Parathyroid adenoma (tissue), 2 donors: ENCODE results near the gene THRA.

Experiments used
- H2AFZ ChIP-seq: fragments of 300-600 bp; sonication (generic); one replicate; pipeline ENCODE4 v1.7.0; 2017; ENCODE audit warnings: antibody characterized with exemption, mild to moderate bottlenecking
- H3K27ac ChIP-seq: fragments of 300-600 bp; sonication (generic); one replicate; pipeline ENCODE4 v1.7.0; 2017
- H3K27me3 ChIP-seq: fragments of 300-600 bp; sonication (generic); one replicate; pipeline ENCODE4 v1.7.0; 2017; ENCODE audit warnings: low read length; ENCODE audit not compliant: control insufficient read depth, insufficient read depth
- H3K36me3 ChIP-seq: fragments of 300-600 bp; sonication (generic); one replicate; pipeline ENCODE4 v1.7.0; 2017; ENCODE audit warnings: low read length; ENCODE audit not compliant: control insufficient read depth, insufficient read depth
- H3K4me1 ChIP-seq: fragments of 300-600 bp; sonication (generic); one replicate; pipeline ENCODE4 v1.7.0; 2017; ENCODE audit warnings: control low read depth
- H3K4me2 ChIP-seq: fragments of 300-600 bp; sonication (generic); one replicate; pipeline ENCODE4 v1.7.0; 2017; ENCODE audit warnings: low read length
- H3K4me3 ChIP-seq: fragments of 300-600 bp; sonication (generic); one replicate; pipeline ENCODE4 v1.7.0; 2017; ENCODE audit warnings: low read depth, low read length
- H3K79me2 ChIP-seq: fragments of 300-600 bp; sonication (generic); one replicate; pipeline ENCODE4 v1.7.0; 2017; ENCODE audit warnings: control low read depth
- H3K9ac ChIP-seq: fragments of 300-600 bp; sonication (generic); one replicate; pipeline ENCODE4 v1.7.0; 2017; ENCODE audit warnings: mild to moderate bottlenecking
- H3K9me3 ChIP-seq: fragments of 300-600 bp; sonication (generic); one replicate; pipeline ENCODE4 v1.7.0; 2017; ENCODE audit warnings: low read length; ENCODE audit not compliant: control insufficient read depth
- CTCF ChIP-seq: fragments of 300-600 bp; sonication (generic); IDR thresholded peaks from one replicate; pipeline ENCODE4 v1.7.0; 2017; ENCODE audit warnings: antibody characterized with exemption, mild to moderate bottlenecking
- donor health status: primary hyperparathyroidism.

THRA gene

GRCh38 chr17:40113907-40114245, 51.1 kb downstream of the THRA start:
- Histone ChIP-seq H3K4me2 (peak overlapping the region; percentile 86), H3K27me3 (no peaks in the 10 kb centered on the region), H3K27ac (peak overlapping the region; percentile 77), H3K4me3 (peak overlapping the region; percentile 49), H3K36me3 (no peaks in the 10 kb centered on the region), H3K79me2 (no peaks in the 10 kb centered on the region), H3K9ac (no peak overlapping the region), H3K4me1 (peaks cover 44% of the 10 kb centered on the region), H2AFZ (peak overlapping the region; percentile 78), H3K9me3 (no peaks in the 10 kb centered on the region)
- no peak for TF ChIP-seq CTCF

DNA sequence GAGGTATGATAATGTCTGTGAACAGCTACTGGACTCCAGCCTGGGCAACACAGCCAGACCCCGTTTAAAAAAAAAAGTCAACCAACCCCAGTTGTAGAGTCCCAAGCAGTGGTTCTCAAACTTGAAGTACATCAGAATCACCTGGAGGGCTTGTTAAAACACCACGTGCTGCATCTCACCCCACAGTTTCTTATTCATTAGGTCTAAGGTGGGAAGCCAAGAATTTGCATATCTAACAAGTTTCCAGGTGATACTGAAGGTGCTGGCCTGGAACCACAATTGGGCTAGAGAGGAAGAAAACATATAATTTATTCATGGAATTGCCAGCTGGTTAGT, 52.3 kb downstream of the THRA start:
- Histone ChIP-seq H3K9ac (no peak overlapping the region), H3K27ac (peak overlapping the region; percentile 77)

GRCh38 chr17:40121181-40122135, 58.7 kb downstream of the THRA start, which contains the start of gene MSL1:
TSS of gene MSL1 (plus strand) at chr17:40121971. CDS start at chr17:40122613, 642 bp downstream.
- Histone ChIP-seq H3K9ac (peak within 1 kb of the TSS; percentile 96), H3K4me2 (peak within 1 kb of the TSS; percentile 93), H3K27me3 (no peaks in the 10 kb centered on the region), H3K36me3 (no peaks in the 10 kb centered on the region), H3K79me2 (peaks cover 15% of the 10 kb centered on the region), H3K4me3 (peak within 1 kb of the TSS; percentile 81), H3K9me3 (no peaks in the 10 kb centered on the region), H3K27ac (peak within 1 kb of the TSS; percentile 92), H2AFZ (peak within 1 kb of the TSS; percentile 92), H3K4me1 (peaks cover 15% of the 10 kb centered on the region)
- no peak for TF ChIP-seq CTCF

More for the DNA sequence above, 52.3 kb downstream of the THRA start:
- Histone ChIP-seq H3K36me3 (no peaks in the 10 kb centered on the region), H3K4me2 (no peak overlapping the region), H3K27me3 (no peaks in the 10 kb centered on the region), H3K9me3 (no peaks in the 10 kb centered on the region), H3K79me2 (no peaks in the 10 kb centered on the region), H3K4me1 (peaks cover 33% of the 10 kb centered on the region), H3K4me3 (no peak overlapping the region), H2AFZ (no peak overlapping the region)
- TF ChIP-seq CTCF = no peak

DNA sequence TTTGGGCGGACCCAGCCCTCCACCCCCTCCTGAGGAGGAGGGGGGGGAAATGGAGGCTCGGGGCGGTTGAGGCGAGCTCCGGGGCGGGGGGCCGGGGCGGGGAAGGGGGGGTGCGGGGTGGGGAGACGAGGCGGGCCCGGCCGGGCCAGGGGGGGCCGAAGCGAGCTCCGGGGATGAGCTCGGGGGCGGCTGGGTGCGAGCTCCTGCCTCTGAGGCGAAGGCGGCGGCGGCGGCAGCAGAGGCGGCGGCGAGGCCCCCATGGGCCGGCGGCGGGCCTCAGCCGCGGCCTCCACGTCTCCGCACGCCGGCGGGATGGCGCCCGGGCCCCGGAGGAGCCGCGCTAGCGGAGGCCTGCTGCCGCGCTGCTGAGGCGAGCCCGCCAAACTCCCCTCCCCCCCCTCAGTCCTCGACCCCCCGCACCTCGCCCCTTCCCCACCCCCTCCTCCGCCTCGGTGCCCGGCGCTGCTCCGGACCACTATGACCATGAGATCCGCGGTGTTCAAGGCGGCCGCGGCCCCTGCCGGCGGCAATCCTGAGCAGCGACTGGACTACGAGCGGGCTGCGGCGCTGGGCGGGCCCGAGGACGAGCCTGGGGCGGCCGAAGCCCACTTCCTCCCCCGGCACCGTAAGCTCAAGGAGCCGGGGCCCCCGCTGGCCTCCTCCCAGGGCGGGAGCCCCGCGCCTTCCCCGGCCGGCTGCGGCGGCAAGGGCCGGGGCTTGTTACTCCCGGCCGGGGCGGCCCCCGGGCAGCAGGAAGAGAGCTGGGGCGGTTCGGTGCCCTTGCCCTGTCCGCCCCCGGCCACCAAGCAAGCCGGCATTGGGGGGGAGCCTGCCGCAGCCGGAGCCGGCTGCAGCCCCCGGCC, 59.6 kb downstream of the THRA start:
- Histone ChIP-seq H3K9ac (peak overlapping the region; percentile 96), H3K9me3 (no peaks in the 10 kb centered on the region), H3K36me3 (no peaks in the 10 kb centered on the region), H3K27me3 (no peaks in the 10 kb centered on the region), H3K4me1 (peaks cover 15% of the 10 kb centered on the region), H3K4me3 (peak overlapping the region; percentile 81), H3K27ac (peak overlapping the region; percentile 92), H2AFZ (peak overlapping the region; percentile 92), H3K4me2 (peak overlapping the region; percentile 93), H3K79me2 (peaks cover 16% of the 10 kb centered on the region)
- TF ChIP-seq CTCF = peak; percentile 31
